22Rv1 (cell line): ENCODE measurements around the gene GDF15.
A peak's percentile ranks its signal among the peaks of the same experiment; 100 is the strongest.

ENCODE experiments used
- H3K27ac ChIP-seq: fragments of 450-650 bp; 2 replicates; pipeline ENCODE4 v1.5.1; 2017
- ZFX ChIP-seq: fragments of 450-650 bp; IDR thresholded peaks from 2 replicates; pipeline ENCODE4 v1.6.1; 2017; ENCODE audit warnings: antibody characterized with exemption, borderline replicate concordance
- TF ChIP-seq, protein P1 (sequence below): fragments of 450-650 bp; IDR thresholded peaks from 2 replicates; pipeline ENCODE4 v1.5.1; 2017; ENCODE audit warnings: mild to moderate bottlenecking

GDF15 gene, protein sequence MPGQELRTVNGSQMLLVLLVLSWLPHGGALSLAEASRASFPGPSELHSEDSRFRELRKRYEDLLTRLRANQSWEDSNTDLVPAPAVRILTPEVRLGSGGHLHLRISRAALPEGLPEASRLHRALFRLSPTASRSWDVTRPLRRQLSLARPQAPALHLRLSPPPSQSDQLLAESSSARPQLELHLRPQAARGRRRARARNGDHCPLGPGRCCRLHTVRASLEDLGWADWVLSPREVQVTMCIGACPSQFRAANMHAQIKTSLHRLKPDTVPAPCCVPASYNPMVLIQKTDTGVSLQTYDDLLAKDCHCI

DNA sequence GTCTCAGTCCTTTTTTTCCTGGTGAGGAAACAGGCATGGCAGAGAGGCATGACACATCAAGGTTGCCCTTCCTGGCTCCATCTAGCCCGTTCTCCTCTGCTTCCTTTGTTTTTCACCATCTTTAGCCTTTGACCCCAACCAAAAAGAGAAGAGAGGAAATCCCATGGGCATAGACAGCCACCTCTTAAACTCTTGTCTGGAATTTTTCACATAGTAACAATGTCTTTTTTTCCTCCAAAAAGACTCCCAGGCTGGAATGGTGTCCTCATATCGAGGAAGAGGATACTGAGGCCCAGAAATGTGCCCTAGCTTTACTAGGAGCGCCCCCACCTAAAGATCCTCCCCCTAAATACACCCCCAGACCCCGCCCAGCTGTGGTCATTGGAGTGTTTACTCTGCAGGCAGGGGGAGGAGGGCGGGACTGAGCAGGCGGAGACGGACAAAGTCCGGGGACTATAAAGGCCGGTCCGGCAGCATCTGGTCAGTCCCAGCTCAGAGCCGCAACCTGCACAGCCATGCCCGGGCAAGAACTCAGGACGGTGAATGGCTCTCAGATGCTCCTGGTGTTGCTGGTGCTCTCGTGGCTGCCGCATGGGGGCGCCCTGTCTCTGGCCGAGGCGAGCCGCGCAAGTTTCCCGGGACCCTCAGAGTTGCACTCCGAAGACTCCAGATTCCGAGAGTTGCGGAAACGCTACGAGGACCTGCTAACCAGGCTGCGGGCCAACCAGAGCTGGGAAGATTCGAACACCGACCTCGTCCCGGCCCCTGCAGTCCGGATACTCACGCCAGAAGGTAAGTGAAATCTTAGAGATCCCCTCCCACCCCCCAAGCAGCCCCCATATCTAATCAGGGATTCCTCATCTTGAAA lies at the start of gene GDF15:
GDF15 (plus strand) TSS at position 484 of the 868 bp plus-strand sequence; CDS start at position 516, 32 bp downstream.
- peak within 1 kb of the TSS; percentile 69 for H3K27ac ChIP-seq
- TF ChIP-seq ZFX = no peak
- TF ChIP-seq, protein P1, sequence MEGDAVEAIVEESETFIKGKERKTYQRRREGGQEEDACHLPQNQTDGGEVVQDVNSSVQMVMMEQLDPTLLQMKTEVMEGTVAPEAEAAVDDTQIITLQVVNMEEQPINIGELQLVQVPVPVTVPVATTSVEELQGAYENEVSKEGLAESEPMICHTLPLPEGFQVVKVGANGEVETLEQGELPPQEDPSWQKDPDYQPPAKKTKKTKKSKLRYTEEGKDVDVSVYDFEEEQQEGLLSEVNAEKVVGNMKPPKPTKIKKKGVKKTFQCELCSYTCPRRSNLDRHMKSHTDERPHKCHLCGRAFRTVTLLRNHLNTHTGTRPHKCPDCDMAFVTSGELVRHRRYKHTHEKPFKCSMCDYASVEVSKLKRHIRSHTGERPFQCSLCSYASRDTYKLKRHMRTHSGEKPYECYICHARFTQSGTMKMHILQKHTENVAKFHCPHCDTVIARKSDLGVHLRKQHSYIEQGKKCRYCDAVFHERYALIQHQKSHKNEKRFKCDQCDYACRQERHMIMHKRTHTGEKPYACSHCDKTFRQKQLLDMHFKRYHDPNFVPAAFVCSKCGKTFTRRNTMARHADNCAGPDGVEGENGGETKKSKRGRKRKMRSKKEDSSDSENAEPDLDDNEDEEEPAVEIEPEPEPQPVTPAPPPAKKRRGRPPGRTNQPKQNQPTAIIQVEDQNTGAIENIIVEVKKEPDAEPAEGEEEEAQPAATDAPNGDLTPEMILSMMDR = peak; percentile 84

DNA sequence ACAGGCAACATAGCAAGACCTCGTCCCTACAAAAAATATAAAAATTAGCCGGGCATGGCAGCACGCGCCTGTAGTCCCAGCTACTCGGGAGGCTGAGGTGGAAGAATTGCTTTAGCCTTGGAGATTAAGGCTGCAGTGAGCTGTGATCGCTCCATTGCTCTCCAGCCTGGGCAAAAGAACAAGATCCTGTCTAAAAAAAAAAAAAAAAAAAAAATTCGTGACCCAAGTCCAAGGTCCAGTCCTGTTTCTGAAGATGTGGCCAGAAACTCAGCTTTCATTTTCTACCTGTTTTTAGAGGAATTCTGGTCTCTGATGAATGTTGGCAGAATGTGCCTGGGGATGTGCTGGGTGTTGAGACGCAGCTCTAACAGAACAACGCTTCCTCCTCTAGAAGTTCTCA lies 47.4 kb upstream of the GDF15 start:
- no peak for TF ChIP-seq ZFX
- TF ChIP-seq, protein P1 = no peak
- H3K27ac ChIP-seq = no peak overlapping the region

DNA sequence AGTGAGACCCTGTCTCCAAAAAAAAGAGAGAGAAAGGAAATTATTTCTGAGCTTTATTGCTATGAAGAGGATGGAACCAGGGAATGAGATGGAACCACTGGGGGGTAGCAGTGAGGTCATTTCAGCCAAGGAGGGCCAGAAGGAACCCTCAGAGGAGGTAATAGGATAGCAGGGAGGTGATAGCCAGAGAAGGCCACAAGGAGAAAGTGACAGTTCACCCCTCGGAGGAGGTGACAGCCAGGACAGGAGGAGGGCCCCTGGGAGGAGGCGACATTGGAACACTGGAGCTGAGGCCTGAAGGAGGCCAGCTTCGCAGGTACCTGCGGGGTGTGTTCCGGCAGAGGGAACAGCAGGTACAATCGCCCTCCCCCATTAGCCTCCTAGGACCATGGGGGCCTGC lies 46.2 kb upstream of the GDF15 start:
- TF ChIP-seq, protein P1 = peak; percentile 26; the same call in 1 of the 2 replicates
- TF ChIP-seq ZFX = no peak
- no peak overlapping the region for H3K27ac ChIP-seq

DNA sequence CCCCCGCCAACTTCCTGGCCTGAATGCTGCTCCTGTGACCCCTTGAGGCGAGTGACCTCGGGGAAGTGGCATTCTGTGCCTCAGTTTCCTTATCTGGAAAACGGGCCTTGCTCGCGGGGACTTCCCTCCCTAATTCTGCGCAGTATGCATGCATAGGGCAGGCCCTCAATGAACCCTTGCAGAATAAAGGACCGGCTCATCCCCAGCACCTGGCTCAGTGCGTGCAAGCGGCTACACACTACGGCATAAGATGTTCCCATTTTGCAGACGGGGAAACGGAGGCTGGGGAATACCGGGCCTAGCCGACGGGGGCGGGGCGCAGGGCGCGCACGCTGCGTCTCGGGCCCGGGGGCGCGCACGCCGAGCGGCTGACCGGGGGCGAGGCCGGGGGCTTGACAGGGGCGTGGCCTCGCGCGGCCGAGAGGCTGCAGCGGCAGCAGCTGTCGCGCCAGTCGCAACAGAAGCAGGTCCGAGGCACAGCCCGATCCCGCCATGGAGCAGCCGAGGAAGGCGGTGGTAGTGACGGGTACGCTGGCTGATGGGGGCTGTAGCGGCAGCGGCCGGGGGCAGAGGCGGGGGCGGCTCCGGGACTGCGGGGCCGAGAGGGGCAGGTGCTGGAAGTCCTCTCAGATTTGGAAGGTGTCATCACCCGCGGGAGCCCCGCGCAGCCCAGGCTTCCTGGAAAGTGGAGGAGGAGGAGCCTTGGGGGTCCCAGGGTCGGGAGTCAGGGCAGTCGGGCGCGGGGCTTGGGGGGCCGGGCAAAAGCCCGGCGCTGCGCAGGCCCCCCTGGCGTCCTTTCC lies 45.6 kb upstream of the GDF15 start, which contains the start of gene PGPEP1:
PGPEP1 (plus strand) TSS at position 409 of the 800 bp plus-strand sequence; CDS start at position 493, 84 bp downstream.
- no peak within 1 kb of the TSS for H3K27ac ChIP-seq
- TF ChIP-seq, protein P1 = no peak
- TF ChIP-seq ZFX = no peak

DNA sequence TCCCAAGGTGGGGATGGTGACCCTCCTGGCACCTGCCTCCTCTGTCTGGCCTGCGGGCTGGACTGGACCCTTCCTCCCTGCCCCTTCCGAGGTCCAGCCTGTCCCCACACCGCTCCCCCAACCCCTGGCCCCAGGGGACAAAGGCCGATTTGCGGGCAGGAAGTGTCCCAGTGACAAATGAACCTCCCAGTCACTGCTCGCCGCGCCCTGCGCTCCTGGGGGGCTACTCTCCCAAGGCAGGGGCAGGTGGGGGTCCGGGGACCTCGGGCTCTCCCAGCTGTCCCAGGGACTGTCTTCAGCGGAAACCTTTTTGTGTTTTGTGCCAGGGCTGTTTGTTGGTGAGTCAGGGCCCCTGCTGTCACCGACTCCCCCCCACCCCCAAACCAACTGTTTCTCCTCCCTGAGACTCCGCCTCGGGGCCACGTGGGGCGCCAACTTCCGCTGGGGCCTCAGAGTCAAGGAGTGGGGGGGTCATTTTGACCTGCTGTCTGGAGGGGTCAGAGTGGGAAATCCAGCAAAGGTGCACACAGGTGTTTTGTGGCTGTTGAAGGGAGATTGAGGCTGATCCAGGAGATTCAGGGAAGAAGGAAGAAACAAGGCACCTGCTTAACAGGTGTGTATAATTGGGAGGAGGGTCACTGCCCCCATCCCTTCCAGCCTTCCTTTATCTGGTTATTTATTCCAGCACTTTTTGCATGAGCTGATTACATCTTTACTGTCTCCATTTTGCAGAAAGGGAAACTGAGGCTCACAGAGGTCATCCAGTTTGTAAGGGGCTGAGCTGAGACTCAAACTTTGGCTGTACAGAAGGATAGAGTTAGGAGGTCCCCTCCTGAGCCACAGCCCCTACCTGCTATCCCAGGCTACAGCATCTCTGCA lies 44.7 kb upstream of the GDF15 start:
- H3K27ac ChIP-seq = no peak overlapping the region
- no peak for TF ChIP-seq ZFX
- TF ChIP-seq, protein P1 = no peak

DNA sequence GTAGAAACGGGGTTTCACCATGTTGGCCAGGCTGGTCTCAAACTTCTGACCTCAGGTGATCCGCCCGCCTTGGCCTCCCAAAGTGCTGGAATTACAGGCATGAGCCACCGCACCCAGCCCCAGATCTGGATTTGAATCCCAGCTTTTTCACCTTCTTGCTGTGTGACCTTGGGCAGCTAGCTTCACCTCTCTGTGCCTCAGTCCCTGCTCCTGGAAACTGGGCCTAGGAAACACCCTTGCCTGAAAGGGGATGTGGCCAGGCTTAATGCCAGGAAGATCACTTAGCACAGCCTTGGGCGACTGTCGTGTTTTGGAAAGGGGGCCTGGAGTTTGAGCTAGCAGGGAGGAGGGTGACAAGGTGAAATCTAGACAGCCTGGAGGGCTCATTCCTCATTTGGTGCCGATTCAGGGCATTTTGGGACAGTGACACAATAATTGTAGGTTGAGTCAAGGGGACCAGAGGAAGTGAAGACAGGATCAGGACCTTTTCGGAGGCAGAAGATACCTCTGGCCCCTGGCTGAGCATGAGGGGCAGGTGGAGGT lies 43.8 kb upstream of the GDF15 start:
- H3K27ac ChIP-seq = no peak overlapping the region
- TF ChIP-seq, protein P1 = no peak
- no peak for TF ChIP-seq ZFX
